Heart left ventricle (tissue), 13 donors: ENCODE results near the gene SIX4.

ENCODE experiments used
- CTCF ChIP-seq, 12 donors: fragments of 200-600 bp; sonication (generic) in 4 of 12; IDR thresholded peaks; one replicate each; pipeline versions ENCODE4 v1.5.0 to v1.8.0; 2018 to 2022; ENCODE audit warnings: antibody characterized with exemption in 12 of 12, mild to moderate bottlenecking in 5 of 12
- POLR2A ChIP-seq, 2 donors: fragments of 450-650 bp; IDR thresholded peaks; one replicate each; pipeline ENCODE4 v1.6.1; 2017; ENCODE audit warnings: antibody characterized with exemption in 2 of 2, mild to moderate bottlenecking in 2 of 2, moderate library complexity in 2 of 2
- donor health status: ischemic (EF 13 %, LVEDD 7.1; RV severe dilation, severe dysfunction).
- donor health status: DM: no; HTN: yes; CAD: no.
- donor health status: DM: no; HTN: no; CAD: no.
- donor health status: ischemic (EF 25% LVEDD 6.9; RV normal size, moderate dysfunction).
- donor health status: ischemic (EF 25% LVEDD 5.7; RV mildly dilated, moderate dysfunction).
- donor health status: ischemic (EF 35%, LVEDD 5.7; RV mildly dilated, moderate dysfunction).
- donor health status: nonischemic (EF 11% LVEDD 7.7; RV severe dilation, severe dysfunction).
- donor health status: DM: yes; HTN: yes; CAD: no.
- donor health status: PGD.
- donor health status: ischemic (EF 29% LVEDD 5.4; RV normal size, mild dysfunction).
- donor health status: nonischemic (EF 23%, LVEDD 6.1; RV moderate dilation, normal function).

- TF ChIP-seq CTCF (IDR thresholded peaks at IDR 0.05): no peak
- no peak for TF ChIP-seq POLR2A (IDR thresholded peaks at IDR 0.05)
Measured at GRCh38 chr14:60684203-60684602, 39.9 kb downstream of the SIX4 start.
